Measurements from ENCODE around the gene UNC13A. TPM values are rescaled to one million over a fixed set of nuclear protein-coding genes. Genes with fewer than 3 reads are reported as not detected.

UNC13A gene
- total RNA-seq, 3 donors from 2014 or later (not counting 1 experiment from before 2014, with no cell fraction given) = not detected

DNA sequence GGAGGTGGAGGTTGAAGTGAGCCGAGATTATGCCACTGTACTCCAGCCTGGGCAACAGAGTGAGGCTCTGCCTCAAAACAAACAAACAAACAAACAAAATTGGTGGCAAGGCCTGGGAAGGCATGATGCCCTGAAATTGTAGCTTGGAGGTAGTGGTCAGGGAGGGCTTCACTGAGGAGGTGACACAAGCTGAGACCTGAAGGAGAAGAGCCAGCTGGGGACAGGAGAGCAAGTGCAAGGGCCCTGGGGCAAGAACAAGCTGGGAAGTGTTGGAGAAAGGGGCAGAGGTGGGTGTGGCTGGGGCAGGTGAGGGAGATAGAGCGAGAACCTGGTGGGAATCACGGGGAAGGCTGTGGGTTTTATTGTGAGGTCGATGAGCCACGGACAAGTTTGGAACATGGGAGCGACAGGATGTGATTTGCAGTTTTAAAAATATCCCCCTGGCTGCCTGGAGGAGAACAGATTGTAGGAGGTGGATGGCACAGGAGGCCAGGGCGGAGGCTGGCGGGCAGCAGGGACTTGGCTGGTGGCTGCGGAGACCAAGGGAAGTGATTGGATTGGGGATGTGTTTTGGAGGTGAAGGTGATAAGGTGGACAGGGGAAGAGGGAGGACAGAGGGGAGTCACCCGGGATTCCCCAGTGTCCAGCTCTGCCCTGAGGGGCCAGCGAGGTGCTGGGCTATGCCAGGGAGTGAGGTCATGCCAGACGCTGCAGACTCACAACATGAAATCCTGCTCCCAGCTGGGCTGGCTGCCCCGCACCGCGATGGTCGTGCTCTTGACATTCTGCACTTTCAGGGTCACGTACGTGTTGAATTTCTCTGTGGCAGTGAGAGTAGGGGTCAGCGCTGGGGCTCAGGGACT lies 14.0 kb downstream of the UNC13A start:
- H3K4me1 ChIP-seq (ENCODE audit: control insufficient read depth, insufficient read depth, low read length) = no peaks in the 10 kb centered on the region
- TF ChIP-seq, protein P1, sequence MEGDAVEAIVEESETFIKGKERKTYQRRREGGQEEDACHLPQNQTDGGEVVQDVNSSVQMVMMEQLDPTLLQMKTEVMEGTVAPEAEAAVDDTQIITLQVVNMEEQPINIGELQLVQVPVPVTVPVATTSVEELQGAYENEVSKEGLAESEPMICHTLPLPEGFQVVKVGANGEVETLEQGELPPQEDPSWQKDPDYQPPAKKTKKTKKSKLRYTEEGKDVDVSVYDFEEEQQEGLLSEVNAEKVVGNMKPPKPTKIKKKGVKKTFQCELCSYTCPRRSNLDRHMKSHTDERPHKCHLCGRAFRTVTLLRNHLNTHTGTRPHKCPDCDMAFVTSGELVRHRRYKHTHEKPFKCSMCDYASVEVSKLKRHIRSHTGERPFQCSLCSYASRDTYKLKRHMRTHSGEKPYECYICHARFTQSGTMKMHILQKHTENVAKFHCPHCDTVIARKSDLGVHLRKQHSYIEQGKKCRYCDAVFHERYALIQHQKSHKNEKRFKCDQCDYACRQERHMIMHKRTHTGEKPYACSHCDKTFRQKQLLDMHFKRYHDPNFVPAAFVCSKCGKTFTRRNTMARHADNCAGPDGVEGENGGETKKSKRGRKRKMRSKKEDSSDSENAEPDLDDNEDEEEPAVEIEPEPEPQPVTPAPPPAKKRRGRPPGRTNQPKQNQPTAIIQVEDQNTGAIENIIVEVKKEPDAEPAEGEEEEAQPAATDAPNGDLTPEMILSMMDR (IDR thresholded peaks at IDR 0.05) = no peak
- no peak overlapping the region for H3K4me3 Mint-ChIP-seq
- H3K27me3 ChIP-seq (ENCODE audit: control insufficient read depth, insufficient read depth, low read length) = no peaks in the 10 kb centered on the region
- H3K36me3 ChIP-seq (ENCODE audit: control insufficient read depth, insufficient read depth, low read length) = no peaks in the 10 kb centered on the region
- no peak overlapping the region for H3K27ac ChIP-seq (ENCODE audit: low read length)
- 76% methylated on average over 19 of the region's 19 CpGs for WGBS (ENCODE audit: insufficient coverage)
- DNase-seq = no peak
- no peaks in the 10 kb centered on the region for H3K9me3 Mint-ChIP-seq
- H3K4me1 Mint-ChIP-seq = peaks cover 0 to 6% of the 10 kb centered on the region in 2 donors
- ATAC-seq = no peak
- H3K36me3 Mint-ChIP-seq = no peaks in the 10 kb centered on the region
- no peak overlapping the region for H3K4me3 ChIP-seq (ENCODE audit: low read length)
- no peaks in the 10 kb centered on the region for H3K9me3 ChIP-seq (ENCODE audit: control insufficient read depth, insufficient read depth, low read length)
- intact Hi-C loops (cut with micrococcal nuclease) = no loop called here
- no peak overlapping the region for H3K27ac Mint-ChIP-seq
- peaks cover 9 to 20% of the 10 kb centered on the region in 2 donors for H3K27me3 Mint-ChIP-seq (ENCODE audit: low read depth in 2 of 2)

DNA sequence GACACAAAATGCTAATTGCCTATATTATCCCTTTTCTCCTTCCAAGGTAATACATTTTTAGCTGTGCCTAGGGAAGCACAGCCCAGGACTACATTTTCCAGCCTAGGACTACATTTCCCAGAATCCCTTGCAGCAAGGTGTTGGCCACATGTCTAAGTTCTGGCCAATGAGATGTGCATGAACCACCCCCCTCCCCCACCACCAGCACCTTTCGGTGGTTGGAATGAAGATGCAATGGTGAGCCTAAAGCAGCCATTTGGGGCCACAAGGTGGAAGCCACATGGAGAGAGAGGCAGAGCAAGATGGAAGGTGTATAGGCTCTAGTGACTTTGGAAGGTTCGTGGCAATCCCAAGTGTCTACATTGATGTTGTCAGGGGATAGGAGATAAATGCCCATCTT lies 16.2 kb downstream of the UNC13A start:
- no peaks in the 10 kb centered on the region for H3K9me3 Mint-ChIP-seq
- Histone ChIP-seq H3K36me3 (ENCODE audit: control insufficient read depth, insufficient read depth, low read length) (no peaks in the 10 kb centered on the region), H3K27me3 (ENCODE audit: control insufficient read depth, insufficient read depth, low read length) (no peaks in the 10 kb centered on the region), H3K4me1 (ENCODE audit: control insufficient read depth, insufficient read depth, low read length) (no peaks in the 10 kb centered on the region), H3K27ac (ENCODE audit: low read length) (no peak overlapping the region), H3K4me3 (ENCODE audit: low read length) (no peak overlapping the region), H3K9me3 (ENCODE audit: control insufficient read depth, insufficient read depth, low read length) (no peaks in the 10 kb centered on the region)
- intact Hi-C loops (cut with micrococcal nuclease) = no loop called here
- H3K27ac Mint-ChIP-seq = no peak overlapping the region
- DNase-seq (peak in 1 of 2 donors; percentile 38), ATAC-seq (peak in 2 of 3 donors; percentile 24 to 43)
- no peak overlapping the region for H3K4me3 Mint-ChIP-seq
- TF ChIP-seq, protein P1 (IDR thresholded peaks at IDR 0.05) = no peak
- H3K36me3 Mint-ChIP-seq = no peaks in the 10 kb centered on the region
- peaks cover 9 to 14% of the 10 kb centered on the region in 2 donors for H3K27me3 Mint-ChIP-seq (ENCODE audit: low read depth in 2 of 2)
- H3K4me1 Mint-ChIP-seq = no peaks in the 10 kb centered on the region
- WGBS (ENCODE audit: insufficient coverage) = 73% methylated on average over 2 of the region's 2 CpGs

DNA sequence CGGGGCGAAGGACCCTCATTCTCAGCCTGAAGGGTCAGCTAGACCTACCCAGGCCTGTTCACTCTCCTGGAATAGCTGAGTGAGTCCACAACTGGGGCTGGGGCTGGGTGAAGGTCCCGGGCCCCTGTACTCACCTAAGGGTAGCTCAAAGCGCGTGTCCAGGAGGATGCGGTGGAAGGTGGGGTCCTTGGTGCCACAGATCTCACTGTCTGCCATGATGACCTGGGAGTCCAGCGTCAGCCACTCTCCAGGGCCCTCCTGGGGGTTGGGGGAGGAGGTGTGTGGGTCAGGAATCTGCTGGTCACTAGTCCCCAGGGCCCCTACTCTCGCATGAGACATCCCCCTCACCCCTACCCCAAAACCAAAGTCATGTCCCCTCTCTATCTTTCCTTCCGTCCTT lies 18.7 kb downstream of the UNC13A start:
- Mint-ChIP-seq H3K4me1 (no peaks in the 10 kb centered on the region), H3K36me3 (no peaks in the 10 kb centered on the region), H3K9me3 (peaks cover 0 to 3% of the 10 kb centered on the region in 2 donors), H3K4me3 (no peak overlapping the region), H3K27me3 (ENCODE audit: low read depth in 2 of 2) (peaks cover 0 to 18% of the 10 kb centered on the region in 2 donors), H3K27ac (no peak overlapping the region)
- Histone ChIP-seq H3K27me3 (ENCODE audit: control insufficient read depth, insufficient read depth, low read length) (no peaks in the 10 kb centered on the region), H3K27ac (ENCODE audit: low read length) (no peak overlapping the region), H3K4me3 (ENCODE audit: low read length) (no peak overlapping the region), H3K36me3 (ENCODE audit: control insufficient read depth, insufficient read depth, low read length) (no peaks in the 10 kb centered on the region), H3K9me3 (ENCODE audit: control insufficient read depth, insufficient read depth, low read length) (peaks cover 10% of the 10 kb centered on the region), H3K4me1 (ENCODE audit: control insufficient read depth, insufficient read depth, low read length) (no peaks in the 10 kb centered on the region)
- TF ChIP-seq, protein P1 (IDR thresholded peaks at IDR 0.05) = no peak
- intact Hi-C loops (cut with micrococcal nuclease) = no loop called here
- no peak for ATAC-seq
- no peak for DNase-seq
- WGBS (ENCODE audit: insufficient coverage) = 85% methylated on average over 8 of the region's 9 CpGs

All from natural killer cell (primary cell).